HepG2 (cell line): ENCODE data around the gene SYDE1. TPM values are rescaled to one million over a fixed set of nuclear protein-coding genes. Genes with fewer than 3 reads are reported as not detected.

Experiments
- ATAC-seq: fragments of 200-7000 bp; cut with Tn5 transposase; 3 replicates; pipeline ENCODE4 v1.9.1; 2020; ENCODE audit warnings: mild to moderate bottlenecking, moderate library complexity
- BruUV-seq: library from RNA; stranded (reverse); fragments of 400-500 nt; replicated peaks from 2 replicates; lab custom pipeline; 2021; lab: Mats Ljungman, UMichigan
- CTCF ChIA-PET: fragments of 300-600 bp; formaldehyde crosslinking; extraction: SDS; loops from one replicate; lab custom pipeline; 2021; ENCODE audit warnings: low total read pairs, inconsistent platforms, low intra/inter-chr PET ratio; lab: Yijun Ruan, JAX
- POLR2A ChIA-PET: fragments of 350-600 bp; sonication (Branson Sonifier 250); formaldehyde crosslinking; loops from one replicate; lab custom pipeline; 2020; ENCODE audit warnings: antibody characterized with exemption, inconsistent platforms; lab: Yijun Ruan, JAX
- DNase-seq: peaks from one replicate; pipeline ENCODE4 v3.0.0-alpha.2; 2015; ENCODE audit warnings: low spot score
- FAIRE-seq: peaks from 3 replicates; lab custom pipeline; 2011; peaks lifted over from hg19 to GRCh38; lab: Jason Lieb, UNC
- H2AFZ ChIP-seq: one replicate; pipeline ENCODE4 v1.6.1; 2011; ENCODE audit warnings: low read length, inconsistent platforms
- H3K27ac ChIP-seq: fragments of 300-600 bp; 3 replicates; pipeline ENCODE4 v1.8.0; 2011; ENCODE audit warnings: mixed run types, mild to moderate bottlenecking, mixed read lengths, low read length, inconsistent platforms; ENCODE audit not compliant: insufficient read depth; ENCODE audit errors: extremely low read length
- H3K27me3 ChIP-seq, 2 experiments: fragments of 200-600 bp in 1 of 2; 2 replicates in 1 of 2; 3 replicates in 1 of 2; pipeline versions ENCODE4 v1.6.0 to v1.8.0; 2011; ENCODE audit warnings: low read length in 2 of 2, mild to moderate bottlenecking in 2 of 2, moderate library complexity in 2 of 2, inconsistent platforms in 1 of 2; ENCODE audit not compliant: insufficient read depth in 2 of 2, control insufficient read depth in 1 of 2
- H3K36me3 ChIP-seq, 2 experiments: fragments of 200-600 bp in 1 of 2; replicated peaks in 1 of 2; 2 replicates in 1 of 2; 3 replicates in 1 of 2; pipeline versions ENCODE4 v1.5.1 to v1.8.0; 2011; ENCODE audit warnings: low read length in 2 of 2, inconsistent platforms in 1 of 2; ENCODE audit not compliant: insufficient read depth in 2 of 2, control insufficient read depth in 1 of 2
- H3K4me1 ChIP-seq: 2 replicates; pipeline ENCODE4 v1.5.1; 2012; ENCODE audit warnings: low read length, inconsistent platforms; ENCODE audit not compliant: insufficient read depth
- H3K4me2 ChIP-seq: 2 replicates; pipeline ENCODE4 v1.6.0; 2011; ENCODE audit warnings: low read depth, low read length, inconsistent platforms
- H3K4me3 ChIP-seq, 3 experiments: fragments of 200-600 bp in 1 of 3; sonication (generic), shearing (Covaris generic) in 1 of 3; replicated peaks in 1 of 3; 2 replicates each; pipeline ENCODE4 v1.5.1; 2011 to 2016; ENCODE audit warnings: low read length in 3 of 3, inconsistent platforms in 2 of 3, low read depth in 2 of 3, mild to moderate bottlenecking in 2 of 3, control low read depth in 1 of 3, mixed read lengths in 1 of 3; ENCODE audit not compliant: insufficient read depth in 1 of 3
- H3K79me2 ChIP-seq: one replicate; pipeline ENCODE4 v1.6.1; 2011; ENCODE audit warnings: low read length, inconsistent platforms; ENCODE audit not compliant: insufficient read depth
- H3K9ac ChIP-seq: 2 replicates; pipeline ENCODE4 v1.6.0; 2011; ENCODE audit warnings: mild to moderate bottlenecking, low read depth, low read length, inconsistent platforms; ENCODE audit not compliant: insufficient read depth
- H3K9me3 ChIP-seq: 2 replicates; pipeline ENCODE4 v1.5.1; 2012; ENCODE audit warnings: mild to moderate bottlenecking, low read length
- H4K20me1 ChIP-seq: 2 replicates; pipeline ENCODE4 v1.6.0; 2011; ENCODE audit warnings: inconsistent platforms, mild to moderate bottlenecking, low read length, moderate library complexity; ENCODE audit not compliant: insufficient read depth
- BRD4 ChIP-seq: sonication (generic); formaldehyde crosslinking; IDR thresholded peaks from 2 replicates; pipeline ENCODE4 v1.4.0; 2020; ENCODE audit warnings: missing genetic modification reagents
- KLF16 ChIP-seq, 2 experiments: sonication (generic) in 1 of 2; formaldehyde crosslinking in 1 of 2; IDR thresholded peaks; 2 replicates each; pipeline versions ENCODE4 v1.6.1 to v1.8.0; 2016 to 2023; ENCODE audit warnings: missing genetic modification reagents in 2 of 2, missing compliant biosample characterization in 1 of 2
- MEF2D ChIP-seq: sonication (generic); formaldehyde crosslinking; IDR thresholded peaks from 2 replicates; pipeline ENCODE4 v1.5.1; 2020; ENCODE audit warnings: mild to moderate bottlenecking, missing genetic modification reagents
- NFE2L1 ChIP-seq: sonication (generic); formaldehyde crosslinking; IDR thresholded peaks from 2 replicates; pipeline ENCODE4 v1.4.0; 2020; ENCODE audit warnings: missing genetic modification reagents, mild to moderate bottlenecking, borderline replicate concordance
- NFYB ChIP-seq: sonication (generic); formaldehyde crosslinking; IDR thresholded peaks from 2 replicates; pipeline ENCODE4 v1.4.0; 2020; ENCODE audit warnings: missing genetic modification reagents
- PLSCR1 ChIP-seq: sonication (generic); formaldehyde crosslinking; IDR thresholded peaks from 2 replicates; pipeline ENCODE4 v1.5.0; 2020; ENCODE audit warnings: missing genetic modification reagents, mild to moderate bottlenecking, borderline replicate concordance
- POLR2A ChIP-seq, 2 experiments: IDR thresholded peaks; 2 replicates each; pipeline ENCODE4 v1.6.1; 2011; ENCODE audit warnings: low read depth in 2 of 2, low read length in 2 of 2, mild to moderate bottlenecking in 1 of 2, moderate library complexity in 1 of 2; ENCODE audit not compliant: insufficient read depth in 1 of 2
- PRMT3 ChIP-seq: sonication (generic); formaldehyde crosslinking; IDR thresholded peaks from 2 replicates; pipeline ENCODE4 v1.8.1; 2022; ENCODE audit warnings: low read depth, mild to moderate bottlenecking, moderate library complexity, missing genetic modification reagents, borderline replicate concordance
- TEF ChIP-seq: sonication (generic); formaldehyde crosslinking; IDR thresholded peaks from 2 replicates; pipeline ENCODE4 v1.5.0; 2020; ENCODE audit warnings: missing genetic modification reagents
- ZNF10 ChIP-seq: sonication (generic); formaldehyde crosslinking; IDR thresholded peaks from 2 replicates; pipeline ENCODE4 v1.4.0; 2020; ENCODE audit warnings: mild to moderate bottlenecking, low read depth, missing genetic modification reagents, borderline replicate concordance
- ZNF572 ChIP-seq: sonication (generic); formaldehyde crosslinking; IDR thresholded peaks from 2 replicates; pipeline ENCODE4 v1.5.1; 2020; ENCODE audit warnings: mild to moderate bottlenecking, missing genetic modification reagents
- ZNF639 ChIP-seq: conservative IDR thresholded peaks from 2 replicates; pipeline ENCODE4 v1.6.1; 2018; ENCODE audit warnings: missing genetic modification reagents
- ZNF773 ChIP-seq: sonication (generic); formaldehyde crosslinking; IDR thresholded peaks from 2 replicates; pipeline ENCODE4 v1.4.0; 2020; ENCODE audit warnings: missing genetic modification reagents, borderline replicate concordance
- WGBS: methylation state at CpG from one replicate; pipeline ENCODE4 v1.1.6; 2017; ENCODE audit warnings: low lambda C conversion rate; 5-methylcytosine and 5-hydroxymethylcytosine counted together
- in situ Hi-C: cut with HindIII; loops from 2 replicates; pipeline ENCODE4 v1.10.0; 2017; ENCODE audit warnings: low pct_unique_long_range_greater_than_20kb; ENCODE audit not compliant: extremely low pct_ligation_motif_present
- intact Hi-C: fragments of 100-400 bp; cut with micrococcal nuclease; formaldehyde crosslinking; loops from one replicate; pipeline ENCODE4 v1.10.0; 2022; ENCODE audit not compliant: unreplicated experiment
- polyA plus RNA-seq, 8 experiments: library from polyadenylated mRNA; depleted of rRNA in 3 of 8; stranded (reverse) in 7 of 8; unstranded in 1 of 8; fragments of >200 nt; fragmentation: Illumina TruSeq in 4 of 8; extraction: Trizol in 4 of 8; gene quantifications; 2 replicates each; pipeline versions ENCODE4 v1.2.1 to v1.2.3, GENCODE V29; 2011 to 2016; ENCODE audit warnings: low read depth in 4 of 8, missing spikeins in 1 of 8, mixed read lengths in 1 of 8; ENCODE audit not compliant: insufficient read depth in 1 of 8
- total RNA-seq, 5 experiments: library from RNA; depleted of rRNA; stranded (reverse); fragments of >200 nt; fragmentation: Illumina TruSeq; extraction: Trizol; gene quantifications; 2 replicates each; pipeline ENCODE4 v1.2.3, GENCODE V29; 2016; ENCODE audit warnings: low read depth in 1 of 5

SYDE1 gene
- total and polyA plus RNA-seq, 2 of the 13 experiments (the other 11 are each of a cell fraction or from before 2014, with no cell fraction given), result 4.3 to 13.6 TPM

GRCh38 chr19:15115762-15116615, 8.8 kb downstream of the SYDE1 start (continued):
- no peak for TF ChIP-seq NFYB (CRISPR knock-in tag)

- H2AFZ ChIP-seq, result no peak overlapping the region
- ChIA-PET CTCF (no interaction called here), POLR2A (interaction anchor here (1.9 kb wide), 1 partner anchor 8 kb away, joined by 9 read pairs; a partner anchor contains a TSS)
- H3K9me3 ChIP-seq, result no peaks in the 10 kb centered on the region
- peaks cover 12% of the 10 kb centered on the region for H3K4me1 ChIP-seq
- TF ChIP-seq NFE2L1 (CRISPR knock-in tag), result no peak
- no peak for TF ChIP-seq ZNF10 (CRISPR knock-in tag)
- TF ChIP-seq POLR2A (IDR thresholded peaks at IDR 0.05; ENCODE audit: insufficient read depth in 1 of 2, low read depth in 2 of 2, low read length in 2 of 2), result 0 out of 4 replicates have a peak, but pooled peaks of 1 of the 2 experiments have one; percentile 9
- 97% methylated on average over 7 of the region's 12 CpGs for WGBS
- H3K4me2 ChIP-seq, result no peak overlapping the region
- H4K20me1 ChIP-seq, result no peaks in the 10 kb centered on the region
- H3K27me3 ChIP-seq, result no peaks in the 10 kb centered on the region
- H3K27ac ChIP-seq, result no peak overlapping the region
- intact Hi-C loops, result no loop called here
- no peak overlapping the region for H3K4me3 ChIP-seq
- no peaks in the 10 kb centered on the region for H3K79me2 ChIP-seq
- ATAC-seq (no peak), DNase-seq (no peak), FAIRE-seq (no peak)
- no TSS peak for BruUV-seq
- no peak overlapping the region for H3K9ac ChIP-seq
- in situ Hi-C loops, result no loop called here
- H3K36me3 ChIP-seq, result peaks cover 41 to 70% of the 10 kb centered on the region in 2 experiments
Measured at GRCh38 chr19:15116856-15117255, 9.7 kb downstream of the SYDE1 start.

- ChIA-PET POLR2A (no interaction called here), CTCF (no interaction called here)
- ATAC-seq (no peak), FAIRE-seq (no peak), DNase-seq (no peak)
- no peaks in the 10 kb centered on the region for H4K20me1 ChIP-seq
- in situ Hi-C loops, result no loop called here
- no TSS peak for BruUV-seq
- H3K4me3 ChIP-seq, result no peak overlapping the region
- H3K9me3 ChIP-seq, result no peaks in the 10 kb centered on the region
- H3K9ac ChIP-seq, result no peak overlapping the region
- H2AFZ ChIP-seq, result no peak overlapping the region
- H3K27me3 ChIP-seq, result no peaks in the 10 kb centered on the region
- no peak overlapping the region for H3K27ac ChIP-seq
- no peak overlapping the region for H3K4me2 ChIP-seq
- WGBS, result 100% methylated on average over 2 of the region's 2 CpGs
- intact Hi-C loops, result no loop called here
- peaks cover 2% of the 10 kb centered on the region for H3K79me2 ChIP-seq
- H3K4me1 ChIP-seq, result peaks cover 19% of the 10 kb centered on the region
- peaks cover 48 to 67% of the 10 kb centered on the region in 2 experiments for H3K36me3 ChIP-seq
- TF ChIP-seq ZNF639 (no peak), BRD4 (CRISPR knock-in tag) (no peak), MEF2D (no peak), ZNF572 (CRISPR knock-in tag) (no peak), TEF (CRISPR knock-in tag) (no peak), PRMT3 (CRISPR knock-in tag) (no peak), ZNF773 (CRISPR knock-in tag) (no peak), KLF16 (CRISPR knock-in tag; IDR thresholded peaks at IDR 0.05) (no peak), PLSCR1 (CRISPR knock-in tag) (no peak)
Measured at GRCh38 chr19:15118248-15118647, 11.0 kb downstream of the SYDE1 start.
